Left forelimb (tissue), 1 donor: ENCODE measurements around the gene MSX1.

Experiments
- DNase-seq: peaks from one replicate; pipeline ENCODE4 v3.0.0-alpha.2; 2018; ENCODE audit warnings: low spot score

The MSX1 gene

DNA sequence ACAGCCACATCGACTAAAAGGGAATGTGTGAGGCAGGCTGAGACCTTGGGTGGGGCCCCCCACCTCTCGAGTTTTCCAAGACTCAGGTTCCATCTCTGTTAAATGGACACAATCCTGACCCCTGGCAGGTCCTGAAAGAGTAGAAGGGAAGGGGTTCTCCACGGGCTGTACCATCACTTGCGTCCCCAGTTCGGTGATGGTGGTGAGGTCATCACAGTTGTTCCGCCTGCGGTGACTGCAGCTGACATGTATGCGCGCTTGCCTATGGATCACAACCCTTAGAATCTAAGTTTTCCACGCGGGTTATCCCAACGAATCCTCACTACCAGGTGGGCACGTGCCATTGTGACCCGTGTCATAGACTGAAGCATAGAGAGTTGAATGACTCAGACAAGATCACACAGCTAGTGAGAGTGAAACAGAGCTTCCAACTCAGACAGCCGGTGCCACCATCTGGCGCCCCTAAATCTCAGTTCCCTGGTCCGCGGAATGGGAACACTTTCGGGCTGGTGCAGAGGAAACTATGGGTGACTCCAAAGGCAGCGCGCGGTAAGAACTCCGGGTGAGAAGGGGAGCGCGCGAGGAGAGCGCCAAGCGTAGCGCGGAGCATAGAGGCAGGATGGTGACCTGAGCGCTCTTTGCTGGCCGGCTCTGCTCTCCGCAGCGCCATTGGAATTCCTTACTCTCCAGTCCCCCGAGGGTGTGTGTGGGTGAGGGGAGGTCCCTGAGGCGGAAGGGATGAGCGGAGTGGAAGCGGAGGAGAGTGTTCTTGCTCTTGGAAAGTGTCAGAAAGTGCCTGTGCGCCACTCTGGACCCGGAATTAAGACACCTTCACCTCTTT is 10.5 kb downstream of the MSX1 start:
- DNase-seq: peak; percentile 55

DNA sequence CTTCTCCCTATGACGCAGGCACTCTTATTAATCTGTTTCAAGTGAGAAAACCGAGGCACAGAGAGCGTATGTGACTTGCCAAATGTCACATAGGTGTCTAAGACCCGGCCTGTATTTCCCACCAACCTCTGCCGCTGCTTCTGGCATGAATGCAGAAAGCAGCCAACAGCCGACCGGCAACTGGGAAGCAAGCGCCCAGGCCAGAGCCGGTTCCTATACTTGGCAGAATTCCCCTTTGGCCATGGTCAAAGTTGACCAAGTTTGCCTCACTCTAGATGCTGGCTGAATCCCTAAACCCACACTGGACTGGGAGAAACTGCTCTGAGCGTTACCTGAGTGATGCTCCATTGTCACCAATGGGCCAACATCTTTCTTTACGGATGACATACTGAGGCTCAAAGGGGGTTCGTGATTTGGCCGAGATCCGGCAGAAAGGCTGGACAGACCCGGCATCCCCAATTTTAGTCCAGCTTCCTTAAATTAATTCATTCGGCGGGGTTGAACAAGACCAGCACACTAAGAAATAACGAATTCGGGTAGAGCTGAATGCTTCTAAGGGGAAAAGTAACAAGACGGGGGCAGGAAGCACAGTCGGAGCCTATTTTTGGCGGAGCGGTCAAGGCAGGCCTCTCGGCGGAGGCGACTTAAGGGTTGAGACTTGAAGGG is 11.2 kb downstream of the MSX1 start:
- peak; percentile 57 for DNase-seq

DNA sequence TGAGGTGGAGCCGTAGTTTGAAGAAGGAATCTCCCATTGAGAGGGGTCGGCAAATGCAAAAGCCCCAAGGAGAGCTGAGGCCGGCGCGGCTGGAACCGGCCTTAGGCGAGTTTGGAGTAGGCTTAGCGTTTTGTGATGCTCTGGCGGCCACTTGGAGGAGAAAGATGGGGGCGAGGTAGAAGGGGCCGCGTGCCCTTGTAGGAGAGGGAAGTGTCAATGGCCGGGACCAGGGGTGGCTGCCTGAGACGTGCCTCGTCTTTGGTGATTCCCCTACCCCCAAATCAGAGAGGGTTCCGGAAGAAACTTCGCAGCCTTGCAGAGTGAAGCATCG is 11.7 kb downstream of the MSX1 start:
- peak; percentile 58 for DNase-seq

DNA sequence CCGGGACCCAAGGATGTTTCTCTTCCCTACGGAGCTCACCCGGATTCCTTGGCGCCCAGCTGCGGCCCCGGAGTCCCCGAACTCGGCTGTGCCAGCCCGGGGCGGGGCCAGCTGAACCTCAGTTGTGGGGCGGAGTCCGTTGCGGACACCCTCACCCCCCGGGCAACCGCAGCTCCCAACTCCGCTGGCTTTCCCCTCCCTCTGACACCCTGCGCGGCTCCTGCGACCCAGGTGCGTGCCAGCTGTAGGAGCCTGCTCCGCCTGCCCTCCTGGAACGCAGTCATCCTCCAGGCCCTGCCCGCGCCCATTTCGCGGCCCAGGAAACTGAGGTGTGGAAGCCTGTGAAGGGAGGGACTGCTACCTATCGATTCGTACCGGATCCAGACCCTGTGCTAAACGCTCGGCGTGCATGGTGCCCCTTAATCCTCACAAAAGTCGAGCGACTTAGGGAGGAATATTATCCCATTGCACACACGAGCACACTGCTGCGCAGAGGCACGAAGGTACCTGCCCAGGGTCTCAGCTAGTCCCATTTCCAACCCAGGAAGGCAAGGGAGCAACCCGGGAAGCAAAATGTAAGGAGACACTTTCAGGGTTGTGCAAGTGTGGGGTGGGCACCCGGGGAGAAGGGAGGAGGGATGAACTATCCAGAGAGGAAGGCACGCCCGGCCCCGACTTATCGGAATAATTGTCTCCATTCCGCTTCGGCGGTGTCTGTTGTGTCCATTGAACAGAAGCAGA is 12.3 kb downstream of the MSX1 start:
- DNase-seq: peak; percentile 60

DNA sequence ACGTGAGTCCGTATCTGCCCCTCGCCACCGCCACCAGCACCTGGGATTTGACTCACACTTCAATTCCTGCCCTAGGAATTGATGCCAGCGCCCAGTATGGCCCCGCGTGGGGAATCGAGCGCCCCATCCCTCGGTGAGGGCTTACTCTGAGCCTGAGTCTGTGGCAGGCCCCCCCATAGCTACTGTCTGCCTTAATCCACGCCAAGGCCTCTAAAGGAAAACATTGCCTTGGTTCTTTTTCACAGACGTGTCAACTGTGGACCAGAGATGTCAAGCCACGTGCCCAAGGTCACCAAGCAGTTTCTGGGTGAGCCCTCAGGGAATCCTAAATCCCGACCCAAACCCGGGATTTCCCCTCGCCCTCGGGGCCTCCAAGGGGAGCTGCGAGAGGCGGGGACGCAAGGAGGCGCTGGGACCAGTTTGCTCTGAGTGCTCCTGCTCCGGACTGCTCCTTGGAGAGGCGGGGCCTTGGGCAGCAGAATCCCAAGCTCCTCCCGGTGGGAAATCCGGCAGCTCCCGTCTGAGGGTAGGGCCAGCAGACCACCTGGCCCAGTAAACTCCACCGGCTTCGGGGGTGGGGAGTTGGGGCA is 12.9 kb downstream of the MSX1 start:
- DNase-seq: no peak

DNA sequence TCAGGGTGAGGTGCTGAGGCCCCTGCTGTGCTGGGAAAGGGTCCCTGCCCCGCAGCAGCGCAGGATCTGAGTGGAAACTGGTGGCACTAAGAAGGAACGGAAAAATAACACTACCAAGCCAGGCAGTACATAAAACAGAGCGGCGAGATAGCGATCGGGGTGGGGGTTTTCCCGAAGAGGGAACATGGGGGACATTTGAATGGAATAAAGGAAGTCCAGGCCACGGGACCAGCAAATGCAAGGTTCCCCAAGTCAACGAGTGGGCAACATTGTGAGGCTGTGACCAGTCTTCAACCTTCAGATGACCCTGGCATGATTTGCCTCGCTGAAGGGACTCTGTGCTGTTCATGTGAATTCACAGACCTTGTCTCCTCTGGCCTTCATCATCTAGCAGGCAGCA is 13.7 kb downstream of the MSX1 start:
- no peak for DNase-seq

DNA sequence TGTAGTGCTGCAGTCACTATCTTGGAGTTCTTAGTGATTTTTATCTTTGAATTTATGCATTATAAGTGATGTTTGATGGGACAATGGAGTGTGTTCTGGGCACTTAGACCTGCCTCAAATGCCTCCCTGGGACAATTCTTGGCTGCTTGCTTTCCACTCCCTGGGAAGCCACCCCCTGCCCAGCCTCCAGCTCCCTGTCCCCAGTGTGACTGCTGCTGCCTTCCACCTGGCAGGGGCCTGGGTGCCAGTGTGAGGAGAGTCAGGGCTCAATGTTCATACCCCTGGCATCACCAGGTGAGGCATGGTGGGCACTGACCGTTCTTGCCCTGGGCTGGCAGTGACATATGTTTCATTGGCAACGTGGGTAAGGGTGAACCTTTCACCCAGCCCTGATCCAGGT is 14.8 kb downstream of the MSX1 start:
- DNase-seq: peak; percentile 38

DNA sequence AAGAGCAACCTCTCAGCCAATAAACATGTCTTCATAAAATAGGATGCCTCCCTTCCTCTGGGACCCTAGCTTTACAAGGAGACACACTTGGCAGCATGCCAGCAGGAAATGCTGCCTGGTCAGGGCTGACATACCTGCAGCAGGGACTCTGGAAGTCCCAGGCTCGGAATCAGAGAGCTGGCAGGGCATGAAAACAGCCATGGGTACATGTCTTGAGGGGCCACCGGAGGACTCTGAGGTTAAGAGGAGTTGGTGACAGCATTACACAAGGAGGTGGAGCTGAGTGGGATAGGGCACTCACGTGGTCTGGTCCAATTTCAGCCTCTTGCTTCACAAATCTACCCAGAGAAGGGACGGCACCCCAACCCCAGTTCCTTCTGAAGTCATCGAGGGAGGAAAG is 15.7 kb downstream of the MSX1 start:
- DNase-seq: peak; percentile 51

DNA sequence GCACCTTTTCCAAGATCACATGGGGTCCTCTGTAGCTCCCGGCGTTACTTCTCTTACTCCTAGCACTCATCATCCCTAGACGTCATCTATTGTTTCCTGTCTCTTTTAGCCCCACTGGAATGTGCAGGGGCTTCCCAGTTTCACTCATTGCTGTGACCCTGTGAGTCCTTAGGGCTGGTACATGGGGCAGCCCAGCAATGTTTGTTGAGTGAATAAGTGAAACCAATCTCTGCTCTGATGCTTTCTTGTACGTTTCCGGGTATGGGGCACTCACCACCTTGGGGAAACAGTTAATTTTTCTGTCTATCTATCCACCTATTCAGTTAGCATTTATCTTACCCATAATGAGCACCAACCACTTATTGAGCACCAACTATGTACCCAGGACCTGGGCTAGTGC is 16.1 kb downstream of the MSX1 start:
- no peak for DNase-seq

DNA sequence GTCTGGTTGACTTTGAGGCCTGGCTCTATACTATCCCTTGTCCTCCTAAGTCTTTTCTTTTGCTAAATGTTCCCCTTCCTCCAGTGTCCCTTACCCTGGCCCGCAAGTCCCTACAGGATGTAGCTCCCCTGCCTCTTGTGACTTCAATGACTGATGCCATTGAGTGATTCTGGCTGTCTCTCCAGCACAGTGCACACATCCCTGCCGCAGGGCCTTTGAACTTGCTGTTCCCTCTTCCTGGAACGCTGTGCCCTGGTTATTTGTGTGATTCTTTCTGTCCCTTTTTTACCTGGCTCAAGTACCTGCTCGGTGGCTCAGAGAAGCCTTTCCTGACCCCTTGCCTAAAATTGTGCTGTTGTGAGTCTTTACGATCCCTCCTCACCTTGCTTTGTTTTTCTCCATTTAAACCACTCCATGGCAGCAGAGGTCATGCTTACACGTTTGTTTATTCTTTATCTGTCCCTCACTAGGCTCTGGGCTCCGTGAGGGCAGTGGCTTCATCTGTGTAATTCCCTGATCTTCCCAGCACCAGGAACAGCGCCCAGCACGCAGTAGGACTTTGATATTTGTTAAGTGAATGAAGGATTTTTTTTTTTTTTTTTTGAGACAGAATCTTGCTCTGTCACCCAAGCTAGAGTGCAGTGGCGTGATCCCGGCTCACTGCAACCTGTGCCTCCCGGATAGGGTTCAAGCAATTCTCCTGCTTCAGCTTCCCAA is 17.6 kb downstream of the MSX1 start:
- DNase-seq: no peak

DNA sequence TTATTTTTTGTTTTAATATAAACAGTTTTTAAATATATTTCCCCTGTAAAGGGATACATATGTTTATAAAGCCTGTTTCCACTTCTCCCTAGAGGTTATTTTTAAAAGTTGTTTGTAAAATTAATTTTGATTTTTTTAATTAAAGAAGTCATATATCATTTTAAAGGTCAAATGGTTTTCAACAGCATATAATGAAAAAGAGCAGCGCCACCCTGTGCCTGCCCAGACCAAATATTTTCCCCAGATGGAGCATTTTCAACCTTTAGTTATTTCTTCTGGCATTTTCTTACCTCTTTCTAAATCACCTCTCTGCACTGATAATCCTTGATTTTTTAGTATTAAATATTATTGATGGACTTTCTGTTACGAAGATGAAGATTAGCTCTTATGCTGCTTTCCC is 21.0 kb downstream of the MSX1 start:
- DNase-seq: no peak

DNA sequence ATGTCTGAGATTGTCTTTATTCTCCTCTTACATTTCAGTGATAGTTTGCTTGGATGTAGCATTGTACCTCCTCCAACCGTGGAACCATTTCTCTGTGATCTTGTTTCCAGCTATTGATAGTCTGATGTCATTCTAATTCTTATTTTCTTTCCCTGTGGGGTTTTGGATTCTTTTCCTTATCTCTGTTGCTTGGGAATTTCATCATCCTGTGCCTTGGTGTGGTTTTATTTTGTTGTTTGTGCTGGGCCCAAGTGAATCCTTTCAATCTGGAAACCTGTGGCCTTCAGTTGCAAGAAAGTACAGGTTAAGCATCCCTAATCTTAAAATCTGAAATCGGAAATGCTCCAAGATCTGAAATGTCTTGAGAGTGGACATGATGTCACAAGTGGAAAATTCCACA is 22.0 kb downstream of the MSX1 start:
- DNase-seq: no peak

DNA sequence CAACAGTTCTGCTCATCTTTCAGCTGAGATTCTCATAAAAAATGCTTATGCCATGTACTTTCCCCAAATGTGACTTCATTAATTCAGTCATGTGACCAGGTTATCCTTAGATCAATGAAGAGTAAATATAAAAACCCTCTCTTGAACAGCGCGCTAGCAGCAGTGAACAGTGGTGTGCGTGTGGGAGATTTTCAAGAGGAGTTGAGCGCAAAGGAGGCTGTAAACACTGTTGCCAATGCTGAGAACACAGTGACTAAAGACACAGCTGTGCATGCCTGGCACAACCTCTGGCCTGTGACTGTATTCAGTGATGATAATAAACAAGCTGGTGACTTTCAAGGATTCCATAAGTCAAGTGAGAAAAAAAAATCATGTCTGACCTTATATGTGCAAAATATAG is 25.1 kb downstream of the MSX1 start:
- DNase-seq: no peak

DNA sequence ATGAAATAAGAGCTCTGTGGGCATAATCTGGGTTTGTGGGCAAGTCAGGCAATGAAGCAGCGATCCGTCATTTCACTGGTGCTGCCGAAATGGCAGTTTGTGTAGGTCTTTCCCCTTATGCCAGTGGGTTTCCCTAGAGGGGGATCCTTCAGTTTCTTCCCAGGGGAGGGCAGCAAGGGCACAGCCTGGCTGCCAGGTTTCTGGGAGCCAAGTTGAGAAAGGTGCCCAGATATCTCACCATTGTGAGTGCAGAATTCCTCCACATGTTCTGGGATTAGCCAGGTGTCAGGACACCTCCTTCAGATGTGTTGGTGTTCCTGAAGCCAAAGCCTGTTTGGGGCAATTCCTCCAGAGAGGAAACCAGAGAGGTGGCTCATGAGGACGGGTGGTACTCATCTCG is 28.0 kb downstream of the MSX1 start:
- no peak for DNase-seq

DNA sequence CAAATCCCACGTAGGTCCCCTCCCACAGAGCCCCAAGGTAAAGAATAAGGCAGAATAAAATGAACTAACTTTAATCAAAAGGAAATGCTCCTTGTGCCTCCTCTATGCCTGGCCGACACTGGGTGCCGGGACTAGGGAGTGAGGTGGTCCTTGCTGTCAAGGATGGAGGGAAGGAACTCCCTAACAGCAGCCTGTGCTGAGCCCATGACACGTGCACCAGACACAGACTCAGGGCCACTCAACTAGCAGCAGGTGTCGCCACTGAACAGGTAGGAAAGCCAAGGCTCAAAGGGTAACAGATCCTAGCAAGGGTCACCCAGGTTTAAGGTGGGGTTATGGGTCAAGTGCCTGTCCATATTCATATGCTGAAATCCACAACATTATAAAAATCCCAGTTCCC is 29.2 kb downstream of the MSX1 start:
- DNase-seq: no peak

DNA sequence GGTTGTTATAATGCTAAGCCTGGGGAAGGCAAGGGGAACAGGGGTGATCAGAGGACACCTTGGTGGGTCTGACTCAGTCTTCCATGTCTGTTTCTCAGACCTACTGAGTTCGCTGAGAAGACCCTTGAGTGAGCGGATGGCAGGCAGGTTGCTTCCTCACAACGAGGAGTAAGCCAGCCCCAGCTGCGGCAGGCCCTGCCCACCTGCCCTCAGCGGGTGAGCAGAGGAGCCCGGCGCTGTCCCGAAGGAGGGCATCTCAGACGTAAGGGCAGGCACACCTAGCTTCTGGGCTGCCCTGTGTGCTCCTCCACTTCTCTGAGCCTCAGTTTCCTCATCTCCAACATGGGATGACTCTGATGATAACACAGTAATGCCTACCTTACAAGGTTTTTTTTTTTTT is 30.3 kb downstream of the MSX1 start:
- no peak for DNase-seq

DNA sequence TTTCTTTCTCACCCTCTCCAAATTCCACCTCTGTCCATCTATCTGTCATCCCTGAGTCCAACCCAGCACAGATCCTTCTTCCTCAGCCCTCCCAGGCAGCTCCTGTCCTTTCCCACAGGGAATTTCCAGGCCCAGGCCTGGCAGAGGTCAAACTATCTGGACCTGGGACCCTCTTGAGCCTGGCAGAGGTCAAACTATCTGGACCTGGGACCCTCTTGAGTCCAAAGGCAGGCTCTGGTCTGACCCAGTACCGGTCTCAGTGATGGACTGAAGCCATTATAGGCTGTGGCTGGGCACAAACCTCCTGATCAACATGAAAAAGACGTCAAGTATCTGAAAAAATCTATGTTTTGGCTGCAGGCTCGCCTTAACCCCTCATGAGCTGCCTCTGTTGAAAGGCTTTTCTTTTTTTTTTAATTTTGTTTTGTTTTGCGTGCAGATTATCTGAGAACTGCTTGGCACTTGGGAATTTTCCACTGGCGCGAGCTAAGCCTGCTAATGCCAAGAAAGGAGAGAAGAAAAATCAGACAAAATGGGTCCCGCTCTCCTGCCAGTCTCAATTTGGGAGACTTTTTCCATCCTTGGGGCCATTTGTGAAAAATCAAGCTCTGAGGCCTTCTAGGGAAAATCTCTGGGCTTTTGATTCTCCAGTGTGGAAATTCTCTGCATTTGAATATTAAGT is 31.2 kb downstream of the MSX1 start:
- no peak for DNase-seq

DNA sequence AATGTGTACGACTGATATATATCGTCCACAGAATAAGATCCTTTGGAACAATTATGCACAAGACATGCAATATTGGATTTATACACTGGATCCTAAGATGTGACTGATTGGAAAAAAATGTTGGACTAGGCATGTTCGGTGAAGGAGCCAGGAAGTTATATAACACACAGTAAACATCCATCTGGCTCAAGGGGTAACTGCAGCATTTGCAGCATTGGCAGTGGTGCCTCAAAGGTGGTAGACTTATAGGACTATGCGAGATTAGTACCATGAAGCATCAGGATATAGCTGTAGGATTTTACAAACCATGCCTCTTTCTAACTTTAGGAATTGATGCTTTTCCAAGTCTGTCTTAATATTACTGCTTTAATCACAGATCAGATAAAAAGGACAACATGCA is 34.3 kb downstream of the MSX1 start:
- DNase-seq: no peak

DNA sequence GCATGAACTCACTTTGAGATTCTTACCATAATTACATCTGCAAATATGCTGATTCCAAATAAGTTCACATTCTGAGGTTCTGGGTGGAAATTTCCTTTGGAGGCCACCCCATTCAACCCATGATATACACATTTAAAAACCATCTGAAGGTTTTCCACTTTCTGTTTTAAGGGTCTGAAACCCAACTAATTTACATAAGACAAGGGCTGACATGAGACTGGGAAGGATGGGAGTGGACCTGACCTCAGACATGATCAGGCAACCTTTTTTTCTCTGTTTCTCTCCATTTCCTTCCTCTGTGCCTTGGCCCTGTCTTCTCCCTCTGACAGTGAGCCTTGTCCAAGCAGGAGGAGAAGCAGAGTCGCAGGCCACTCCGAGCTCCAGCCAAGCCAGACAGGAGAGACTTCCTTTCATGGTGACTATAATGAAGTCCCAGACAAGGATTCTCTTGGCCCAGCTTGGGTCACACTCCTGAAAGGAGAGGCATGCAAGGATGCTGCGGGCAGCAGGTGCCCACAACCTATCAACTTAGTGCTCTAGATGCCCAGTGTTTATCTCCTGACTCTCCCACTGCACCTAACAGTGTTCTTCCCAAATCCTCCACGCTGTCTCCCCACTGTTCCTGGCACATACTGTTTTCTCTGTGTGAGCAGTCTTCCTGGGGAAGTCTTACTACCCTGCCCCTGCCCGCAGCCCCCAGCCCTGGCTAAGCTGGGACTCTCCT is 39.9 kb downstream of the MSX1 start:
- no peak for DNase-seq

DNA sequence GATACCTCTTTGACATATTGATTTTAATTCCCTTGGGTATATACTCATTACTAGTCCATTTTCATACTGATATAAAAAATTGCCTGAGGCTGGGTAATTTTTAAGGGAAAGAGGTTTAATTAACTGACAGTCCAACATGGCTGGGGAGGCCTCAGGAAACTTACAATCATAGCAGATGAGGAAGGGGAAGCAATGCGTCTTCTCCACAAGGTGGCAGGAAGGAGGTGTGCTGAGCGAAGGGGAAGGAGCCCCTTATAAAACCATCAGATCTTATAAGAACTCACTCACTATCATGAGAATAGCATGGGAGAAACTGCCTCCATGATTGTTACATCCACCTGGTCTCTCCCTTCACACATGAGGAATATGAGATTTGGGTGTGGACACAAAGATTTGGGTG is 42.4 kb downstream of the MSX1 start:
- DNase-seq: no peak

DNA sequence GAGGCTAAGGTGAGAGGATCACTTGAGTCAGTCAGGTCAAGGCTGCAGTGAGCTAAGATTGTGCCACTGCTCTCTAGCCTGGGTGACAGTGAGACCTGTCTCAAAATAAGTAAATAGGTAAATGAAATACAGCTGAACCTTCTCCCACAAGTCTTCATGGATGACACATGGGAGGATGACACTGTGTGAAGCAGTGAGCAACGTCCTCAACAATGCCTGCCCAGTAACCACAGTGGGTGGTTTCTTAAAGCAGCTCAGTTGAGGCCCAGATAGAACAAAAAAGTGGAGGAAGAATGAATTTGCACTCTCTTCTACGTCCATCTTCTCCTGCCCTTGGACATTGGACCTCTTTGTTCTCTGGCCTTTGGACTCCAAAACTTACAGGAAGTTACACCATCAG is 52.7 kb downstream of the MSX1 start:
- DNase-seq: no peak
